GM12801 (cell line): Measurements from ENCODE around the gene COL11A1.

Source experiments
- CTCF ChIP-seq: IDR thresholded peaks from one replicate; pipeline ENCODE4 v1.5.1; 2011; ENCODE audit warnings: control low read depth; ENCODE audit not compliant: insufficient read length; ENCODE audit errors: extremely low read depth

COL11A1 gene

GRCh38 chr1:103108376-103109150 lies at the start of gene COL11A1:
TSS of gene COL11A1 (minus strand) at chr1:103108522. CDS start at chr1:103108178, 344 bp downstream.
- TF ChIP-seq CTCF, result no peak

- no peak for TF ChIP-seq CTCF
Measured at GRCh38 chr1:103156966-103157365, 48.6 kb upstream of the COL11A1 start.

- TF ChIP-seq CTCF, result no peak
Measured at GRCh38 chr1:103146166-103146565, 37.8 kb upstream of the COL11A1 start.

- no peak for TF ChIP-seq CTCF
Measured at GRCh38 chr1:103145449-103145848, 37.1 kb upstream of the COL11A1 start.

- no peak for TF ChIP-seq CTCF
Measured at GRCh38 chr1:103144681-103145080, 36.4 kb upstream of the COL11A1 start.

- TF ChIP-seq CTCF, result no peak
Measured at GRCh38 chr1:103142461-103142860, 34.1 kb upstream of the COL11A1 start.

- TF ChIP-seq CTCF, result no peak
Measured at GRCh38 chr1:103129796-103130195, 21.5 kb upstream of the COL11A1 start.
